ENCODE data around the gene IZUMO2.

IZUMO2 gene

DNA sequence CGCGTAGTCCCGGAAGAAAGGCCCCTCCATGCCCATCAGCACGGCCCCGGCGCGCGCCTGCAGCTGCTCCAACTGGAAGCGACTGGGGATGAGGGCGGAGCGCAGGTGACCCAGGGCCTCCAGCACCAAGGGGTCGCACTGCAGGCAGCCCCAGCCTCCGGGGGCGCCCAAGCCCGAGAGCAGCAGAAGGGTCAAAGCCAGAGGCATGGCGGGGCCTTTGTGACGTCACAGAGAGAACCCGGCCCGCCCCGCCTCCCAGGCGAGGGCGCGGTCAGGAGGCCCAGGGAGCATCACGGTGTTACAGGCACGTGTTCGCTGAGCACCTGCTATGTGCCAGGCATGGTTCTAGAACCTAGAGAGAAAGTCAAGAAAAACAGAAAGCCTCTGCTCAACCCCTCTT is at the start of gene IZUMO2:
TSS of gene IZUMO2 (minus strand) at position 294 of the 400 bp plus-strand sequence. CDS start at position 207, 87 bp downstream.
- DNase-seq (ENCODE audit: low spot score): no peak

DNA sequence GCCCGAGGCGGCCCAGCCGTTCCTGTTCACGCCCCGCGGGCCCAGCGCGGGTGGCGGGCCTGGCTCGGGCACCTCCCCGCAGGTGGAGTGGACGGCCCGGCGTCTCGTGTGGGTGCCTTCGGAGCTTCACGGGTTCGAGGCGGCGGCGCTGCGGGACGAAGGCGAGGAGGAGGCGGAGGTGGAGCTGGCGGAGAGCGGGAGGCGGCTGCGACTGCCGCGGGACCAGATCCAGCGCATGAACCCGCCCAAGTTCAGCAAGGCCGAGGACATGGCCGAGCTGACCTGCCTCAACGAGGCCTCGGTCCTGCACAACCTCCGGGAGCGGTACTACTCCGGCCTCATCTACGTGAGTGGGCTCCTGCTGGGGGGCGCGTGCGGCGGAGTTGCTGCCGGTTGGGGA is 47.3 kb upstream of the IZUMO2 start:
- DNase-seq (ENCODE audit: low spot score): no peak

DNA sequence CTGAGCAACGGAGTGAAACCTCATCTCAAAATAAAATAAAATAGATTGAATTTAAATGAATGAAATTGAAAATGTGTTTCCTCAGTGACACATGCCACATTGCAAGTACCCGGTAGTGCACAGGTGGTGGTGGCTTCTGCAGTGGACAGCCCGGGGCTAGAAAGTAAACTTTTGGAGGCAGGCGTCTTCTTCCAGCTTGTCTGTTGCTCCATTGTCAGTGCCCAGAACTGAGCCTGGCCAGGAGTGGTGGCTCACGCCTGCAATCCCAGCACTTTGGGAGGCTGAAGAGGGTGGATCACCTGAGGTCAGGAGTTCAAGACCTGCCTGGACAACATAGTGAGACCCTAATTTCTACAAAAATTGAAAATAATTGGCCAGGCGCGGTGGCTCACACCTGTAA is 46.0 kb upstream of the IZUMO2 start:
- no peak for DNase-seq (ENCODE audit: low spot score)

DNA sequence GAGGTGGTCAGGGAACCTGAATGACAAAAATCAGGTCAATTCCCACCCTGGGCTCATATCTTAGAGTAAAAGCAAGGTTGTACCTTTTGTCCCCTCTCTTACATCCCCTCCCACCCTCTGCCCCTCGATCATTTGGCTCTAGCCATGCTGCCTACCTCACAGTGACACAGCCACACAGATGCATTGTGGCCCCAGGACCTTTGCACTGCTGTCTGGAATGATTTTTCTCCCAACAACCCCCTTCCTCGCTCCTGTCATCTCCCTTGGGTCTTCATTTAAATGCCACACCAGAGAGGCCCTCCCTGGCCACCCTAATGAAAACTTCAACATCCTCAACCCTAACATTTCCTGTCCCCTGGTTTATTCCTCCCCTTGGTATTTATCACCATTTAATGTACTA is 44.6 kb upstream of the IZUMO2 start:
- no peak for DNase-seq (ENCODE audit: low spot score)

DNA sequence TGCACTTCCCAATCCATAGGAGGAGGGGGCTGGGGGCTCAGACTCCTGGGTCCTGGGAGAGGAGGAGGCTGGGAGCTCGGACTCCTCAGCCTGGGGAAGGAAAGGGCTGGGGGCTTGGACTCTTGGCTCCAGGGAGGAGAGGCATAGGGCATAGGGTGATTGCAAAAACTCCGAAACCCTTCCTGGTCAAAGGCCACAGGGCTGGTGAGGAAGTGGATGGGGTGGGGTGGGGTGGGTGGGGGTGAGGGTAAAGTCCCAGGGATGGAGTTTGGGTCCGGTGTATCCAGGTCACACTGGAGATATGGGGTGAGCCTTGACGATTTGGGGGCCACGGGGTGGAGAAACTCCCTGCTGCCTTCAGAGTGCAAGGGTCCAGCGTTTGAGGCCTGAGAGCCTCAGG is 43.1 kb upstream of the IZUMO2 start:
- no peak for DNase-seq (ENCODE audit: low spot score)

DNA sequence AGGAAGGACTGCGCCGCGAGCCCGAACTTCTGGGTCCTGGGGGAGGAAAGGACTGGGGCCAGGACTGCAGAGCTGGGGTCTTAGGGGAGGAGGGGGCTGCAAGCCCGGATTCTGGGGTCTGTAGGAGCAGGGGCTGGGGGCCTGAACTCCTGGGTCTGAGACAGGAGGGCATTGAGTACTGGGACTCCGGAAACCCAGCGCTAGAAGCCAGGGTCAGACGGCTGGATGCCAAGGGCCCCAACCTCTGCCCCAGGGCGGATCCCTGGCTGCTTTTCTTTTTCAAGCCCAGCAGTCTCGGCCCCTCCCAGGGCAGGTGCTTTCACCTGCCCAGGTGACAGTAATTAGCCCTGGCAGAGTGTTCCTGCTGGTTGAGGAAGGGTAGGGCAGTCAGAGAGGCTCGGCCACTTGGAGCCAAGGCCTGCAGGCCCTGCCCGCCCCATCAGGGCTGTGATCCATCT is 42.6 kb upstream of the IZUMO2 start:
- peak; percentile 39 for DNase-seq (ENCODE audit: low spot score)

DNA sequence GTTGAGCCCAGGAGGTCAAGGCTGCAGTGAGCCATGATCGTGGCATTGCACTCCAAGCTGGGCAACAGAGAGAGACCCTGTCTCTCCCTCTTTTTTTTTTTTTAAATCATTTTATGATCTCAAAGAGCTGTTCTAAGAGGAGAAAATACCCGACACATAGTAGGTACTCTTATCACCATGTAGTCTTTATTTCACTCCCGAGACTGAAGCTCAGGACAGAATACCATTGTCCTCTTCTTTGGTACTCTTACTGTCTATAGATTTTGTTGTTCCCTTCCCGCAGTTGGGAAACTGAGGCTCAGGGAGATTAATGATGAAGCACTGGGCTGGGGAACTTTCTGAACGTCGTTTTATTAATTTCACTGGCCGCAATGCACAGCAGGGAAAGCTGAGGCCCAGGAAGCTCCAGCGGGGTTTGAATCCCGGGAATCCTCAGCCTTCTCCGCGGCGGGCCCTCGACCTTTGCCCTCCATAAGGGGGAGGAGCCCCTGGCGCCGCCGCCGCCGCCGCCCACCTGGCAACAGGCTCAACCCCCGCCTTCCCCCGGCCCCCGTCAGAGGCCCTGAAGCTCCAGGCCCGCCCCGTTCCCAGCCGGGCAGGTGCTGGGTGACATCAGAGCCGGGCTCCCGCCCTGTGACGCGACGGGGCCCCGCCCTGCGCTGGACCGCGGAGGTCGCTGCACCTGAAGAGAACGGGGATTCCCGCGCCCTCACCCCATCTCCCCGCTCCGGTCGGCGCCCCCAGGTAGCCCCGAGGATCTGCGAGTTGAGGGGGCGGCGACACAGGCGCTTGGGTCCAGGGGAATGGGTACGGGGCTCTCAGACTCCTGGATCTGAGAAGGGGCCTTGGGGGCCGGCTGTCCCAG is 42.0 kb upstream of the IZUMO2 start:
- peak; percentile 79 for DNase-seq (ENCODE audit: low spot score)

DNA sequence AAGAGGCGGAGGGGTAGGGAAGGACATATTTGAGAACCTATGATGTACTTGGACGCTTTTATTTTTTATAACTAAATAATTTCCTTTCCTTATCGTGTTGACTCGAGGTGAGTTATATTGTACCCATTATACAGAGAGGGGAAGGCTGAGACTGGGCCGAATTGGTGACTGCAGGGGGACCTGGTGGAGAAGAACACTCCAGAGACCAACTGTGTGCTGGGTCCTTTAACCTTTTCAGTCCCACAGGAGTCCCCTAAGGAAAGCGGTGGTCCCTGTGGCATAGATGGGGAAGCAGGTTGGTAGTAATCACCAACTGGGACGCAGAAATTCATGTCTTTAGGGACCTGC is 41.0 kb upstream of the IZUMO2 start:
- no peak for DNase-seq (ENCODE audit: low spot score)

DNA sequence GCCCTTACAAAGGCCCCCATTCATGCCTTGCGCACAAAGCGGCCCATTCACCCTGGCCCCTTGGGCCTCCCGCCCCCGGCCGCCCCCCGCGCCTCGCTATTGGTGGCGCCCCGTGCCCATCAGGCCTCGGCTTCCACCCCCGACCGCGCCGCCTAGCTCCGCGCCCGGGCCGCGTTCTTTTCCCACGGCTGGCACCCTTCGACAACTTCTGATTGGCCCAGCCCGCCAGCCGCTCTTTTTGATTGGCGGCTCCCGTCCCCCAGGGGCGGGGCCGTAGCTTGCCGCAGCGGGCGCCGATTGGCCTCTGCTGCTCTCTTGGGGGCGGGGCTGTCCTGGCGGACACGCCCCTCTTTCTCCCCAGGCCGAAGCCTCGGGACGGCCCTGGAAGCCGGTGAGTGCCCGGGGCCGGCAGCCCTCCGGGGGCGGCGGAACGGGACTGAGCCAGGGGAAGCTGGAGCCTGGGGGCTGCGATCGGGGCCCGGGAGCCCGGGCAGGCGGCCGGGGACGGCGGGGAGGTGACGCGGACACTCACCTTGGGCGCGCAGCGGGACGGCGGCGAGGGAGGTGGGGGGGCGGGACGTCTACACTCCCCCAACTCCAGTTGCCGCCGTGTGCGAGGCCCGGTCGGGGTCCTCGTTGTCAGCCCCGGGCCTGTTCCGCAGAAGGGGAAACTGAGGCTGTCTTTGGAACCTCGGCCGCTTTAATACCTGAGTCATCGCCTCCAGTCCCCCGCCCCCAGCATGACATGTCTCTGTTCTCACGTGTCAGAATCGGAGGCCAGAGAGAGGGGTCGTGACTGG is 40.4 kb upstream of the IZUMO2 start, which contains the start of gene MYH14:
TSS of gene MYH14 (plus strand) at position 342 of the 800 bp plus-strand sequence. CDS start 6,744 bp downstream, outside the sequence.
- DNase-seq (ENCODE audit: low spot score): peak; percentile 45

DNA sequence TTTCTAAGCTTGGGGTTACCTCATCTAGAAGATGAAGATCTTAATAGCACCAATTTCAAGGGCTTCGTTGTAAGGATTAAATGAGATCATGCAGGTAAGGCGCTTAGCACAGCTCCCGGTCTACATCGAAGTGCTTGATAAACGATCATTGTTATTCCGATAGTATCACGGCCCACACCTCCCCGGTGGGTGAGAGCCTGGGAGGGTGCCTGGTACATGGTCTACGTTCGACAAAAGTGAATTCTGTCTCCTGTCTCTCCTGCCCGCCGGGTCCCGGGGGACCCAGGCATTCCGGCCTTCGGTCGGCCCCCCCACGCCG is 39.8 kb upstream of the IZUMO2 start:
- no peak for DNase-seq (ENCODE audit: low spot score)

DNA sequence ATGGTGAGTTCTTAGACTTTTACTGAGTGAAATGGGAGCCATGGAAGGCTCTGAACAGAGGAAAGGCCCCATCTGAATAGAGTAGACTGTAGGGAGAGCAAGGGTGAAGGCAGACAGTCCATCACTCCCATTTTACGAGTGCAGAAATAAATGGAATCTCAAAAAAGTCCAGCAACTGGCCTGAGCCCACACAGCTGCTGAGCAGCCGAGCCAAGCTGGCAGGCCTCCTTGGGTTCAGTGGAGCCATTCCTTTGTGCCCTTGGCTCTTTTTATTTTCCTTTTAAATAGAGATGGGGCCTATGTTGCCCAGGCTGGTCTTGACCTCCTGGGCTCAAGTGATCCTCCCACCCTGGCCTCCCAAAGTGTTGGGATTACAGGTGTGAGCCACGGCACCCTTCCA is 39.3 kb upstream of the IZUMO2 start:
- no peak for DNase-seq (ENCODE audit: low spot score)

DNA sequence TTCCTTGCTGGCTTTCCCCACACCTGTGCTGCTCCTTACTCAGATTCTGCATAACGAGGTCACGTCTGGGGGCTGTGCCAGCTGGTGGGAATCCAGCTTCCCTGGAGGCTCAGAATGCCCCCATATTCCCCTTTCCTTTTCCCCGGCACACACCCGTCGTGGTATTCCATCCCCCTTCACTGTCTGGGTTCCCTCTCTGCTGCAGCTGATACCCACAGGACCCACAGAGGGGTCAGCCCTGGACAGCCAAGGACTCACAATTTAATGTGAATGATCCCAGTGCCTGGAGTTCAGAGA is 36.1 kb upstream of the IZUMO2 start:
- no peak for DNase-seq (ENCODE audit: low spot score)

DNA sequence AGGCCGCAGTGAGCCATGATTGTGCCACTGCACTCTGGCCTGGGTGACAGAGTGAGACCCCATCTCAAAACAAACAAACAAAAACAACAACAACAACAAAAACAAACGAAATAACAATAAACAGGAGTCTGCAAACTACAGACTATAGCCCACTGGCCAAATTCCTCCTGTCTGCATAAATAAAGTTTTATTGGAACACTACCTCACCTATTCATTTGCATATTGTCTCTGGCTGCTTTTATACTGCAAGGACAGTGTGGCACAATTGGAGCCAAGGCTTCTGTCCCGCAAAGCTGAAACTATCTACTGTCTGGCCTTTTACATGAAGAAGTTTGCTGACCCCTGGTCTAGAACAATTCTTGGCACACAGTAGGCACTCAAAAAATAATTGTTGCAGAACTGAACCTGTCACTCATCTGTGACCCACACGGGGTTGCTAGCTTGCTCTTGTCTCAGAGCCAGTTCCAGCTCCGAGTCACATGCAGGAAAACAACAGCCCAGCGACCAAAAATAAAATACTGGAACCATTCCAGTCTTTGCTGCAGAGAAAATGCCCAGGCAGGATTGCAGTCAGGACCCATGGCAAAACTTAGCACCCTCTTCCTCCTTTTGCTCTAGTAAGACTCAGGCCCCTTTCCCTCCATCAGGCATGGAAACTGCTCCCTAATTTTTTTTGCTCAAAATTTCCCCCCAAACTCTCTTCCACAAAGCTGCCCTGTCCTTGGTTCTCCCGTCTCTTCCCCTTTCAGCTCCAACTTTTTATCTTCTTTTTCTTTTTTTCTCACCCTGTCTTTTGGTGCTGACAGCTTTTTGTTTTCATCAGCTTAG is 35.6 kb upstream of the IZUMO2 start:
- DNase-seq (ENCODE audit: low spot score): no peak

DNA sequence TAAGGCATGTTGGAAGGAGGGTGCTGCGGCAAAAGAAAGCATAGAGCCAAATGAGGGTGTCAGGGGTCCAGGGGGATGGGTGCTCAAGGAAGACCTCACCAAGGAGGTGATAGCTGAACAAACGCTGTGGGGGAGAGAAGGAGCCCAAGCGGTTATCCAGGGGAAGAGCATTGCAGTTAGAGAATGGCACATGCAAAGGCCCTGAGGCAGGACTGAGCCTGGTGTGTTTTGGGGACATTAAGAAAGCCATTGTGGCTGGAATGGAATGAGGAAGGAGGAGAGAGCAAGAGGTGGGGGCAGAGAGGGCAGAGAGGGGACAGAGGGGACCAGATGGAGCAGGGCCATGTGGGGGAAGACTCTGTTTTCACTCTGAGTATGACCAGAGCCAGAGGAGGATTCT is 34.3 kb upstream of the IZUMO2 start:
- DNase-seq (ENCODE audit: low spot score): no peak

DNA sequence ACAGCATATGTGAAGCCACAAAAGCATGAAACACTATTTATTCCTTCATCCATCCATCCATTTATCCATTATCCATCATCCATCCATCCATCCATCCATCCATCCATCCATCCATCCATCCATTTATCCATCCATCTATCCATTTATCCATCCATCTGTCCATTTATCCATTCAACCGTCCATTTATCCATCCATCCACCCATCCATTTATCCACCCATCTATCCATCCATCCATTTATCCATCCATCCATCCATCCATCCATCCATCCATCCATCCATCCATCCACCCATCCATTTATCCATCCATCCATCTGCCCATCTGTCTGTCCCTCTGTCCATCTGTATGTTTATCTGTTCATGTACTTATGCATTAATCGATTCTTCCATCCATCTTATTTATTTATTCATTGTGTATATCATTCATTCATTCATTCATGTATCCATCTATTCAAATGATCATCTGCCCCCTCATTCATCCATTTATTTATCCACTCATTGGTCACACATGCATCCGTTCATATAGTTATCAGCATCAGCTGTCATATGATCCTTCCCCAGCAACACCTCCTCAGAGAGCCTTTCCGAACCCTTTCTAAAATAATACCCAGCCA is 33.3 kb upstream of the IZUMO2 start:
- DNase-seq (ENCODE audit: low spot score): no peak

DNA sequence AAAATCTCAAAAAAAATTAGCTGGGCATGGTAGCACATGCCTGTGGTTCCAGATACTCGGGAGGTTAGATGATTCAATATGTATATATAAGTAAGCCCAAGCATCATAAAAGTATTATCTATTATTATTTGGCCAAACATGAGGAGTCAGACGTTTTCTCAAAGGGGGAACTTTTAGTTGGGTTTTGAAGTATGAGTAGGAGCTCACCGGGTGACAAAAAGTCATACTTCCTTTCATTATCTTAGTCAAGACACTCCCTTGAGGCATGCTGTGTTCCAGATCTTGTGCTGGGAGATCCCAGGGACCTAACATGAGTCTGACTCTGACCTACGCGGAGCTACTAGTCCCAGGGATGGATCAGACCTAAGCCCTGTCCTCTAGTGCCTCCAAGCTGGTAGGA is 32.1 kb upstream of the IZUMO2 start:
- DNase-seq (ENCODE audit: low spot score): no peak

DNA sequence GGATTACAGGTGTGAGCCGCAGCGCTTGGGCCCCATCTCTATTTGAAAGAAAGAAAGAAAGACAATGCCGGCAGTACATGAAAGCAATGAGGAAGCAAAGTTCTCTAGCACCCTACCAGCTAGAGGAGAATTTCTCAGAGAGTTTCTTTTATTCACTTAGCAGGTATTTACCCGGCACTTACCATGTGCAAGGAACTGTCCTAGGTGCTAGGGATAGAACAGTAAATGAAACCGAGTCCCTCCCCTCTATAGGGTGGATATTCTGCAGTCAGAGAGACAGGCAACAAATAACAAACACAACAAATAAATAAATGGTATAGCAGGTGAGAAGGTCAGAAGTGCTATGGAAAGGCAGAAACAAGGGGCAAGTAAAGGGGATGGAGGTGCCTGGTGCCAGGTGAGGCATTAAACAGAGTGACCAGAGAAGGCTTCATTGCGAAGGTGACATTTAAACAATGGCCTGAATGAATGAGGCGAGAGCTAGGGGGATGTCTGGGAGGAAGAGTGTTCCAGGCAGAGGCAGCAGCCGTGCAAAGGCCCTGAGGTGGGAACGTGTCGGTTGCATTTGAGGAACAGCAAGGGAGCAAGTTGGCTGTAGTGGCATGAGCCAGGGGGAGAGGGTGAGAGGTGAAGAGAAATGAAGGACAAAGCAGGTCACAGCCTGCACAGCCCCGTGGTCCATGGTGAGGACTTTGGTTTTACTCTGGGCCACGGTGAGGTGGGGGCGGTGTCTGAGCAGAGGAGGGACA is 29.6 kb upstream of the IZUMO2 start:
- DNase-seq (ENCODE audit: low spot score): no peak

DNA sequence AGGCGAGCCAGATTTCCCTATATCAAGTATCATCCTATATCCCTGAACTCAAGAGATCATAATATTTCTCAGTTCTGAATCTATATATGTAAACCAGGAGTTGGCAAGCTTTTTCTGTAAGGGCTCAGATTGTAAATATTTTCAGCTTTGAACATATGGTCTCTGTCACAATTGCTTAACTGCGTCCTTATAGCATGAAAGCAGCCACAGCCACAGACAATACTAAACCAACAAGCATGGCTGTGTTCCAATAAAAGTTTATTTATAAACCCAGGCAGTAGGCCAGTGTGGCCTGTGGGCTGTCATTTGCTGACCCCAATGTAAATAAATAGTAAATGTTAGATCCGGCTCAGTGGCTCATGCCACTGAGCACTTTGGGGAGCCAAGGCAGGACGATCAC is 28.1 kb upstream of the IZUMO2 start:
- no peak for DNase-seq (ENCODE audit: low spot score)

DNA sequence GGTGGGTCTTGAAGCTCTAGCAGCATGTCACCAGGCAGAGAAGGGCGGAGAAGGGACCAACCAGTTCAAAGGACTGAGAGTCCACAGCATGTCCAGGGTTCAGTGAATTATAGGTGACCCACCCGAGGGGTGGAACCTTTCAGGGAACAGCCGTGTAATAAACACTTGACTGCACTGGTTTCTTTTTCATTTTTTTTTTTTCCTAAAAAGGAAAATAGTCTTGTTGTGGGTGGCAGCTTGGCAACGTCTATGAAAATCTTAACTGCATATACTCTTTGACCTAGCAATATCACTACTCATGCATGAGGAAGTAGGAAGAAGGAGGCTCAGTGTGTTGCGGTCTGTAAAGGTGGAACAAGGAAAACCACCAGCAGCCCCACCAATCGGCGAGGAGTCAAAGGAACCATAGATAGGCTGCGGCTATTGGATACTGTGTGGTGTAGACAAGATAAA is 27.4 kb upstream of the IZUMO2 start:
- DNase-seq (ENCODE audit: low spot score): no peak

DNA sequence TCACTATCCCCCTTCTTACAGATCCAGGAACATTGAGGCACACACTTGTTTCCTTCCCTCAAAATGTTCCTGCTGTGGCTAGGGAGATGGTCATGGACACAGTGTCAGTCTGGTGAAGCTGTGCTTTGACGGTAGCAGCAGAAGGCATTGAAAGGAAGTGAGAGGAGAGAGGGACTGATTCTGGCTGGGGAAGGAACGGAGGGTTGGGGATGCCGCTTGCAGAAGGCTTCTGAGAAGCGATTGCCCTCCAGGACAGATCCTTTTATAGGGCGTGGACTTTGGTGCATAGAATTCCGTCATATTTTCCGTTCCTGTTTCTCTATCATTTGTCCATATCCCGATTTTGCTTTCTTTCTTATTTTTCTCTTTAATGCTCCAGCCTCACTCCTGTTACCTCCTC is 26.2 kb upstream of the IZUMO2 start:
- no peak for DNase-seq (ENCODE audit: low spot score)

DNA sequence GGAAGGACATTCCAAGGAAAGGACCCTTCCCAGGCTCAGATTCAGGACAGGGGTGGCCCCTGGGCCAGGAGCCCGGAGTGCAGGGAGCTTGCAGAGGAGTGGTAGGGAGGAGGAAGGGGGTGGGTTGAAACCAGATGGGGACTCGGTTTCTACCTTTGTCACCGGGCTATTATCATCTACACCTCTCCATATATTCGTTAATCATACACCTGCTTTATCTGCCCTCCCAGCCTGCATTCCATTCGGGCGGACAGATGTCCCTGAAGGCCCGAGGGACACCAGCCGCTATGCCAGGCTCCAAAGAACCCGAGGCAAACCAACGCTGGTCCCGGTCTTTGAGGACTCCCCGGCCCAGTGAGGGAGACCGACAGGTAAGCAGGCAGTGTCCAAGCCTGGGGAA is 24.9 kb upstream of the IZUMO2 start:
- no peak for DNase-seq (ENCODE audit: low spot score)
